GM21737 (cell line): ENCODE measurements around the gene CACNA2D2.

ENCODE experiments used
- ATAC-seq: cut with Tn5 transposase; IDR thresholded peaks from one replicate; pipeline ENCODE4 v1.9.1; 2021; ENCODE audit warnings: mild to moderate bottlenecking, moderate library complexity; ENCODE audit not compliant: unreplicated experiment

CACNA2D2 gene

DNA sequence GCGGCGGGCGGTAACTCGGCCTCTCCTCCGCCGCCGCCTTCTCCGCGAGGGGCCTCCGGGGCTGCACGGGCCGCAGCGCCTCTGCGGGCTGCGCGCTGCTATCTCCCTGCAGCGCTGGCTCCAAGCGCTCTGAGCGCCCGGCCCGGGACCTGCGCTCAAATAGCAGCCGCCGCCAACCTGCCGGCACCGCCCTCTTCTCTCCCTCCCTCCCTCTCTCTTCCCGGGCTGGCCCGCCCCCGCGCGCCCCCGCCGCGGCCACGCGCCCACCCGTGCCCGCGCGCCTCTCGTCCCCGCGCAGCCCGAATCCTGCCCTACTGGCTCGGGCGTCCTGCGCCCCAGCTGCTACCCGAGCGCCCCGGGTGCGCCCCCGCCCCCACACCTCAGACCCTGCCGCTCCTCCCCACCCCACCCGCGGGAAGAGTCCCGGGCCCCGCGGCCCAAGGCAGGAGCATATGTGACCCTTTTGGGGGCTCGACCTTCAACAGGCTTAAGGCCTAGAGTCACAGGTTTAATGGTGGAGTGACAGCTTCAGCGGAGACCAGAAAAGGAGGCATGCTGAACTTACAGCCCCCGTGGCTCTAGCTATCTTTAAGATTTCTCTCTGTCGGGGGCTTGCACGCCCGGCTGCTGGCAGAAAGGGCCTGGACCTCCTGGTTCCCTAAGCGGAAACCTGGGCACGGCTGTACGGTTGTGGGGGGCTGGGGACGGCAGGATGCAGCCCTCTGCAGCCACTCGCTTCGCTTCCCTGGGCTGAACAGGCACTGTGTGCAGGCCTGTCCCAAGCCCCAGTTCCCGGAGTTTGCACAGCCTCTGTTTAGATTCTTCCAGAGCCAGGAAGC, at the start of gene CACNA2D2:
Gene CACNA2D2, minus strand, starts transcription at position 131 of the 839 bp plus-strand sequence. CDS start 211 bp downstream, outside the sequence.
- ATAC-seq = no peak

DNA sequence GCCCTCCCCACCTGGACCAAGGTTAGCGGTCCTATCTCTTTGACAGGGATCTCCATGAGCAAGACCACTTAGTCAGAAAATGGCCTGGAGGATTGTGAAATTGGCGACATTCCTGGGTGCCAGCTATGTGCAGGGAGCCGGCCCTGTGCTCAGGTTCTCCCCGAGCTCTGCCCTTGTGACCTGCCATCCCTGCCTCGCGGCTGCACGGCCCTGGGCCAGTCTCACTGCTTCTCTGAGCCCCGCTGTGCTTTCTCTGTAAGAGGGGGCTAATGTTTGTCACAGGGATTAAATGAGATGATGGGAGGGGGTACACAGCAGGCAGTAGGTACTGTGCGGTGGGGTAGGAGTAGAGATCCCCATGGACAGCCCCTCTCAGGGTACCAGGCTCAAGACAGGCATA, 49.2 kb upstream of the CACNA2D2 start:
- ATAC-seq = no peak

DNA sequence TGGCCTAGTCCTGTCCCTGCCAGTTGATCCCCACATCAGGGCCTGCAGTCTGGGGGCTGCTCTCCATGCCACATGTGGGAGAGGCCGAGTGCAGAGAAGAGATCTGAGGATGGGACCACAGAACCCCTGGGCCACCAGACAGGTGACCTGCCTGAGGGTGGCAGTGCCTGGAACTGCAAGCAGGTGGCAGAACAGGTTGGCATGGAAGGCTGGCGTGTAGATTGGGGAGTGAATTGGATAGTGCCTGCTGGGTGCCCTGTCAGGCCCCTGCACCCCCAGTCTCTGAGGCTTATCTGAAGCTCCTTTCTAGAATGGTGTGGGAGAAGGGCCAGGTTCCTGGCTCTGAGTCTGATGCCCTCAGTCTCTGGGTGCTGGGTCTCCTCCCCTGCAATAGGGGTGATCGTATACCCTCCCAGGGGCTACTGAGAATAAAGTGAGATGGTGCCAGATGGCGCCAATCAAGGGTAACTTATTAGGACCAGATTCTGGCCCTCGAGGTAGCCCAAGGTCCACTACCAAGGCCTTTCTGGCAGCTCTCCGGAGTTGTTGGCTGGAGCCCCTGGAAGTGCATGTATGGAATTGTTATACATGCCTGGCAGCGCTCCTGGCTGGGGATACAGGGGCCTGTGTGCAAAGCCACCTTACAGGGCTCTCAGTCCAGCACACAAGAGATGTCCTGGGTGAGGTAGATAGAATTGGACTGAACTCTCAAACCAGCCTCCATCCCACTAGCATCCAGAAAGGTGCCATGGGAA, 48.4 kb upstream of the CACNA2D2 start:
- no peak for ATAC-seq

DNA sequence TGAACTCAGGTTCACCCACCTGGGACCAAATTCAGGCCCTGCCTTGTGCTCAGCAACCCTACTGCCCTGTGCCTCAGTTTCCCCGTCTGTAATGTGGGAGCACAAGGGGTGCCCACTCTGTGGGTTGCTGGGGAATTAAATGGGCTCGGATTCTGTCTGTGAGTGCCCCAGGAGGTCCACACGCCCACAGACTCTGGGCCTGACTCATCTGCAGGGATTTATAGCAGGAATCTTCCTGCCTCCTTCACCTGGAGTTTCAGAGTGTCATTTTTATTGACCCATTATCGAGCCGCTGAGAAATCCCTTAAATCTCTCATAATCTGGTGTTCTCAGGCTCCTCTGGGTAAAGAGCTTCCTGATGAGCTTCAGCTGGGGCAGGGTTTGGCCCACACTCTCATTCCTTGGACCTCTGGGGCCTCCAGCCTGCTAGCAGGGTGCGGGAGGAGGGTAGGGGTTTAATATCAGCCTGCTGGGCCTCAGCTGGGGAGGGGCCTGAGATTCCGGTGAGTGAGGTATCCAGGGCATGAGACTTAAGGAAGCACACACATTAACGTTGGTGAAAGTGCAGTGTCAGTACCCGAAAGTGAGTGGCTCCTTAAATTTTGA, 47.7 kb upstream of the CACNA2D2 start:
- ATAC-seq = no peak

DNA sequence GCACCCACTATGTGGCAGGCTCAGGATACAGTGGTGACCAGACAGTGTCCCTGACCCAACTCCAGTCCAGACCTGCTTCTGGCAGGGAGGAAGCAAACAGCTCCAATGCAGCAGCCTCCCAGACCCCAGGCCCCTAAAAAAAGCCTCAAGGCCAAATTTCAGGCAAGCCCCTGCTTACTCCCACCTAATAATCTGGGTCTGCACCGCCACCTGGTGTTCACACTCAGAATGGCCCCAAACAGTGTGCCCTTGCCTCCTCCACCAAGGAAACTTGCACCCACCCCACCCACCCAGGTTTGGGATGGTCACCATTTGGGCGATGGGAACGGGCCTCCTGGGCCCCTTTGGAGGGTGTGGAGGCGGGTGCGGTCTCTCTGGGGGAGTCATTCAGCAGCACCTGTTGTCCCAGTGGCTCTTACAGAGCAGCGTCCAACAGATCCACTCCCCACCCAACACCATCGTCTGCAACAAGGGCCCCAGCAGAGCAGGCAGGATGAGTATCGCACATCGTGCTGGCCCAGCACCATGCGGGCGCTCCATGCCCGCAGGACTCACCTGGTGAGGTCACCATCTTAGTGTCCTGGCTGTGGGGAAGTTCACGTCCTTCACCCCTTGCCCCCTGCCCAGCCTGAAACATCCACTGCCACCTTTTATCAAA, 46.8 kb upstream of the CACNA2D2 start:
- no peak for ATAC-seq

DNA sequence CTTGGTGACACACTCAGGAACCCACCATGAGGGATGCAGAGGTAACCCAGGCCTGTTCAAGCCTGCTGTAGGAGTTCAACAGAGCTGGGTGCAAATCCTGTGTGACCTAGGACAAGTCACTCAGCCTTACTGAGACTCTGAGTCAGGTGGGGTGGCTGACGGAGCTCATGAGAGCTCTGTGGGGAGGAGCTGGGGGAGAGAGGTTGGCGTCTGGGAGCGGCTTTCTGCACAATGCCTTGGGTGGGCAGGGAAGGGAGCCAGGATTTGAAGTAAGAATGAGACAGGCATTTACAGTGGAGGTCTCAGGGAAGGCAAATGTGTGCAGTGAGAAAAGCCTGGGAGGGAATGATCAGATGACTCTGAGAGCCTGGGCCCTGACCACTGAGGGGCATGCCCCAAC, 45.8 kb upstream of the CACNA2D2 start:
- no peak for ATAC-seq

DNA sequence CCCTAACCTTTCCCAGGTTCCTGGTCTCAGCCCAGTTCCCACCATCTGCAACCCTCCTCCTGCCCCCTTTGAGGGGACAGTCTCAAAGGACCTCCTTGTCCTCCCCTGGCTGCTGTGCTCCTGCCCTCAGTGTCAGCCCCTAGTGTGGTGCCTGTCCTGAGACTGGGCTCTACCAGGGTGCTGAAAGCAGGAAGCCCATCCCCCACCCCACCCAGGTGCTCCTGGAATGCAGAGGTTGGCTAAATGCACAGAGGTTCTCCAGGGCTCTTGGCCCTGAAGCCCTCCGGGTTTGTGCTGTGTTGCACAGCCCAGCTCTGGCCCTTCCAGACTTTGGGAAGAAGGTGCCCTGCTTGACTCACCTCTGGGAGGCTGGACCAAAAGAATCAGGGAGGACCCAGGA, 42.3 kb upstream of the CACNA2D2 start:
- no peak for ATAC-seq

DNA sequence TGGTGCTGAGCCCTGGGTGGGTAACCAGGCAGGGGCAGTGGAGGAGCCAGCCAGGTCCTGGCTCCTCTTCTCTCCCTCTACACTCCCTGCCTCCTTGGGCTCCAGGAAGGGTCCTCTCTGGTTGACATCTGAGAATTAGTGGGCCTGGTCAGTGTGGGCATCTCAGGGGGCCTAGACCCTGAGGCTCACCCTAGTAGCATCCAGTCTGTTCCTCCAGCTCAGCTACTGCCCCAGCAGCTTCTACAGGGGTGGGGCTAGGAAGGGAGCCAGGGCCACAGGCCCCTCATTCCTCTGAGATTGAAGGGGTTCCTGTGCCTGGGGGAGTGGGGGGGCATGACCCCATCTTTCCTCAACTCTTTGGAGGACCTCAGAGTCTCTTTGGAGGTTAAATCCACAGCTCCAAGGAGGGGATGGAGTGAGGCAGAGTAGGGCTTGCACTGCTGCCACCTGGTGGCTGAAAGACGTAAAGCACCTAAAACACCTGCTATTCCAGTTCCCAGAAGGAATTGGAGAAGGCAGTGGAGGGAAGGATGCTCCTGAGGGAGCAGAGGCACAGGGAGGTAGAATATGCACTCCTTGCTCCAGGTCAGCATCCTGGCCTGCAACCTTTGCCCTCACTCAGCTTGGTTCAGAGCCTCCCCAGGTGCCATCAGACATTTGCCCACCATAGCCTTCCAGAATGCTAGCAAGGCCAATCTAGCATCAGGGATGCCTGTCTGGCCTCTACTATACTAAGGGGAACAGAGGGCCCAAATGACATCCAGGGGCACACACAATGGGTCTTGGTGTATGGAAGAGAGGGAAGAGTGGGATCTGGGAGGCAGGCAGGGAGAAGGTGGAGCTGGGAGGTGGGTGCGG, 39.0 kb upstream of the CACNA2D2 start:
- ATAC-seq = no peak

DNA sequence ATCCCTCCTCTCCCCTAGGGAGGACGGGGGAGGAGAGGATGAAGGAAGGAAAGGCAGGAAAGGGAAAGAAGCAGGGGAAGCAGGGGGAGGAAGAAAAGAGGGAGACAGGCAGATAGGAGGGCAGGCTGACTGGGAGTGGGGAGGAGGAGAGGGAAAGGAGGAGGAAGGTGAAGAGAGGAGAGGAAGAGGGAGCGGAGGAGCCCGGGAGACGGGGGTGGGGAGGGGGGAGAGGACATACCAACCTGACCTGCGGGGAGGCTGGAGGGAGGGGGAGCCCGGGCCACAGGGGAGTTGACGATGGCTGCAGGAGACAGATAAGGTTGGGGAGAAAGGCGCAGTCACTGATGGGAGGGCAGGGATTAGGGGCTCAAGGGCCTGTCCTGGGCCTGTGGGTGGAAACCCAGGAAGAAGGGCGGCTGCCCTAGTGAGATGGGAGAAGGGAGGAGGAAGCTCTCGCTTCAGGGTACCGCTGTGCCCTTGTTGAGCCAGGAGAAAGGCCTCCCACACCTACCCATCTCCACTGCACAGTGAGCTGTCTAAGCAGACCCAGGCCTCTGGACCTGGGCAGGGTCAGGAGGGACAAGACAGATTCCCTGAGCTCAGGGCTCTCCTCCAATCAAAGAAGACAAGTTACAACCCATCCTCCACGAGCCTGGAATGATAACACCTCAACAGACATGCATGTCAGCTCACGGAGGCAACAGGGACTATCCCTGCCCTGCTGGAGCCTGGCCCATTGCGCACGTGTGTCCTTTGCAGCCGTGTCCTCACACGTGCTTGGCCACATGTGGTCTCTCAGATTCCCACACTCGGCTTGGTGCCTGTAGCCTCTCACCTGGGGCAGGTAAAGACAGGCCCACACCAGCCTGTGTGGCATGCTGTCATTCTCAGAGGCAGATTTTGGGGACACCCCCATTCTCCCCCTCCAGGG, 36.2 kb upstream of the CACNA2D2 start:
- ATAC-seq = no peak

DNA sequence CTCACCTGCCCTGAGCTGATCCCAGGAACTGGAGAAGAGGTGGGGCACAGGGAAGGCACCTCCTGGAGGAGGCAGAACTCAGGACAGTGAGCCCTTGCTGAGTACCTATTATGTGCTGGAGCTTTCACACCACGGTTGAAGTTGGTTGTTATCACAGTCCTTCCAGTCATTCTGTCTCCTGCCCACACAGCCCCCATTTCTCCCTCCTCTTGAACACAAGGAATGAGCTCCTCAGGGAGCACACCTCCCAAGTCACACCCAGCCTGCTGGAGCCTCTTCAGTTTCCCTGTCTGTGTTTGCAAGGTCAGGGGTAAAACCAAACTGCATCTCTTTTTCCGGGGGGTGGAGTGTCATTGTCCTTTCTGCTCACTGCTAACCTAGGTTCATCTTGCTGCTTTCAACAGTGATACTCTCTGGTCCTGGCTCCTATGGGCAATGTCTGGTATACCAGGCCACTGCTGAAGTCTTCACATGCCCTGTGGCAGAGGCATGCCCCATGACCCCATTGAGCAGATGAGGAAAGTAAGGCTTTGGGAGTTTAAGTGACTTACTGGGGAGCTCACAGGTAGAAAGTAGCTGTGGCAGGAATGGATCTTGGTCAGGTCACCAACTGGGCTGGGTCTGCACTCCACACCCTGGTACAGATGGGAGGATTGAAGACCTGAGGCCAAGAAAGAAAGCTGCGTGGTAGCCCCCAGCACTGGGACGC, 34.1 kb upstream of the CACNA2D2 start:
- ATAC-seq = no peak

DNA sequence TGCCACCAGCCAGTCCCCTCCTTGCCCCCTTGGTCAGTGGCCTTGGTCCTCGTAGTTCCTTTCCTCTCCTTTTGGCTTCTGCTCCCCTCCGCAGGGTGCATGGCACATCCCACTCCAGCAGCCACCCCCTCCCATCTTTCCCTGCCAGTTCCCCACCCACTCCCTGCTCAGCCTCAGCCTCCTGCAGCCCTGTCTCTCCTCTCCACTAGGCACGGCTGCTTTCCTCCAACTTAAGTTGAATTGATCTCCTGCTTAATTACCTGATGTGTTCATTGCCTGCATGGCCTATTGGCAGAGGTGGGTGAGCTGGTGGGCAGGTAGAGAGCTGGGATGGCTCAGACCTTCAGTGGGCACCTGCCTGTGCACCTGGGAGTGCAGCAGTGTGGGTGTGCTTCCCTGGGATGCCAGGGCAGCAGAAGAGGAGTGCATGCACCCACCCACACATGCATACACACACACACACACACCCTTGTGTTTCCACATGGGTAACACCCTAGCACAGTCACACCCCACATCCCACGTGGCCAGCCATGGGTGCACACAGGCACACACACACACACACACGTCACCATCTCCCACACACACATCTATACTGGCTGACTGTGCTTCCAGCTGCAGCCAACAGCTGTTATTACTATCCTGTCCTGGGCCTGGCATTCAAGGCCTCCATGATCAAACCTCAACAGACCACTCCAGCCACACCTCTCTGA, 33.2 kb upstream of the CACNA2D2 start:
- no peak for ATAC-seq

DNA sequence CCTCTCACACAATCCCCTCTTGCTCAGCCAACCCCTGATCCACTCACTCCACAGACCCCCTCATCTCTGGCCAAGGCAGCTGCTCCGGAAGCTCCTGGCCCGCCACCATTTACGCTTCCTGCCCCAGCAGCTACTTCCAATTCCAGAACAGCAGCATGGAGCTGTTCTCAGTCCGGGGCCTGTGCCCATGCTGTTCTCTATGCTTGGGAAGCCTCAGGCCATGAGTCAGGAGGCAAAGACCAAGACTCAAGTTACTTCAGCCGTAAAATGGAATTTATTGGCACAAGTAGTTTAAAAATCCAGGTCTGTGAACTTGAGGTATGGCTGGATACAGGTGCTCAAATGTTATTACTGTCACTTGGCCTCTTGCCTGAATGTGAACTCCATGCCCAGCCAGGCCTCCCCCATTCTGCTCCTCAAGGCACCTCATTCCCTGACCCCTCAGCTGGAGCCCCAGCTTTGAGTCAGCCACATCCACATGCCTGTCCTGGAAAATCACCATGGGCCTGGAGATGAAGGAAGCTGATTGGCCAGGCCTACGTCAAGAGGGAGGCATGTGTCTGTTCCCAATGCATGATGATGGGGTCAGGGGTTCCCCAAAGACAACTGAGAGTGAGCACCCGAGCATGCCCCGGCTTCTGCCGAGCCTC, 31.4 kb upstream of the CACNA2D2 start:
- no peak for ATAC-seq

DNA sequence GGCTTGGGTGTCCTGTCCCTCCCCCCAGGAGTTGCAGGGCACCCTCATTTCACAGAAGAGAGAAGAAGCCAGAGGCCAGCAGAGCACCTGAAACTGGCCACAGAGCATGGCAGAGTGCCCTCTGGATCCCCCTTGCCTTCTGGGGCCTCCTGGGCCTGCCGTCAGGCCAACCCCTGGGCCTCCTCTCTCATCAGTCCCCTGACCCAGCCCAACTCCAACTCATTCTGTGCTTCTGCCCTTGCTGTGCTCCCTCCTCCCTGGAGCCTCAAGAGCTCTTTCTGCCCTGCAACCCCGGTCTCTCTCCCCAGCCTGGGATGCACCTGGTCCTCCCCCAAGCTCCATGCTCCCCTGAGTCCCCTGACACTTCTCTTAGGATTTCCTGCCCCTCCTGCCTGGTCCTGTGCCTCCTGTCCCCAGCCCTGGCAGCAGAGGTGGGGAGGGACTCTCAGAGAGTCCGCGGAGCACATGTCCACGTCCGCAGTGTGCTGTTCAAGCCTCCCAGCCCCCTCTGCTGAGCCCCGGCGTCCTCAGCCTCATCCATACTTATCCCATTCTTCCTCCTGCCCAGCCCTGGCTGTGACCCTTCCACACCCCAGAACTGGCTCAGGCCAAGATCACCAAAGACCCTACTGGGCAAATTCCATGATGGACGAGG, 30.5 kb upstream of the CACNA2D2 start:
- ATAC-seq = no peak

DNA sequence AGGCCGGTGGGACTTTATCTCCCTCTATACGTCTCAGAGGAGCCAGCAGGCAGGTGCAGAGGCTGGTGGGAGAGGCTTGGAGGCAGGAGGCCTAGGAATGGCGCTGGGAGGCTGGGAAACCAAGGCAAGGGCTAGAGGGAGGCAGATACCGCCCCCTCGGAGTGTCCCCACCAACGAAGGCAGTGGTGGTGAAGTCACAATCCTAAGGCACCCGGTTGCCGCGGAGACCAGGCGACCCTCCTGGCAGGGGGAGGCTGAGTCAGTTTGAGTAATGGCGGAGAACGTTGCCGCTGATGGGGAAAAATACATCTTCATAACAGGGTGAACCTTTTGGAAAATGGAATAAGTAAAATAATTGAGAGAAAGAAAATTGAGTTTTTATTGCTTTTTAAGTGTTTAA, 29.9 kb upstream of the CACNA2D2 start:
- ATAC-seq = no peak

DNA sequence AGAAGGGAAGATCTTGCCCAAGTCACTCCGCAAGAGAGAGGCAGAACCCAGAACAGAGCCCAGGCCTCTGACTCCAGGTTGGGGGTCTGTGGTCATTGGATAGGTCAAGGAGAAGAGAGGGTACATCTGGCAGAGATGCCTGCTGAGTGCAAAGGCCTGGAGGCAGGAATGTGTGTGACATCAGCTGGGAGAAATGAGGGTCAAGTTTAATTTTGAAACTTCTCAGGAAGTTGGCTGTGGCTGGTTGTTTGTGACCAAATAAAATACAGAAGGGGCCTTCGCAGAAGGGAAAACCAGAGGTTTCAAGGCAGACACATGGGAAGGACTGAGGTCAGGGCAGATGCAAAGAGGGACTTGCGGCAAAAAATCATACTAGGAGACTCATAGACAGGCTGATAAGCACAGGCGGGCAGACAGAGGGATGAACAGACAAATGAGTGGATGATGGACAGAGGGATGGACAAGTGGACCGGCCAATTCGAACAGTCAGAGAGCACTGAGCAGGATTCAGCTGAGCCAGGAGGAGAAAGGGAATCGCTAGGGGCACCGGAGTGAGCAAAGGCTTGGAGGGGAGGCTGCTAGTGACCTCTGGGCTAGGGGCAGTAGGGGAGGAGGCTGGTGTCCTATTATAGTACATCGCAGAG, 28.8 kb upstream of the CACNA2D2 start:
- ATAC-seq = no peak

DNA sequence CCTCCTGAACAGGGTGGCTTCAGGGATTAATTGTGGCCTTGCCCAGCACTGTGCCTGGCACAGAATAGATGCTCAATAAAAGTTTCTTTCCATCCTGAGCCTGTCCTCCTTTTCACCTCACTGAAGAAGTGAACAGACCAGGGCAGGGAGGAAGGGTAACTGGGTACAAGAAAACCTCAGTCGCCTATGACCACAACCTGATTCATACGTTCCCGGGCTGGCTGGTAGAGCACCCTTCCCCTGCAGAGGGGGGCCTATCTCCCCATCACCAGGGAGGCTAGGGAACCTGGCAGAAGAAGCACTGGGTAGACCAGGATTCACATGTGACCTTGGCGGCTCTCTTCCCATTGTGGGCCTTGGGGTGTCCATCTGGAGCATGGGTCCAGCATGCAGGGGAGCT, 27.8 kb upstream of the CACNA2D2 start:
- no peak for ATAC-seq
